Keratinocyte (primary cell): ENCODE results near the gene CUX1. TPM values are rescaled to one million over a fixed set of nuclear protein-coding genes. Genes with fewer than 3 reads are reported as not detected.

Experiments
- DNase-seq: peaks from one replicate; pipeline ENCODE4 v3.0.0-alpha.2; 2011; ENCODE audit warnings: low read depth, missing footprints, low spot score
- FAIRE-seq: peaks from 2 replicates; lab custom pipeline; 2011; peaks lifted over from hg19 to GRCh38; lab: Jason Lieb, UNC
- H2AFZ ChIP-seq: 2 replicates; pipeline ENCODE4 v1.6.0; 2012; ENCODE audit warnings: low read length, control low read depth, inconsistent platforms; ENCODE audit not compliant: control insufficient read depth
- H3K27ac ChIP-seq: 2 replicates; pipeline ENCODE4 v1.5.1; 2011; ENCODE audit warnings: low read length; ENCODE audit not compliant: control insufficient read depth, insufficient read depth
- H3K27me3 ChIP-seq: 3 replicates; pipeline ENCODE4 v1.6.0; 2011; ENCODE audit warnings: low read length; ENCODE audit not compliant: control insufficient read depth, insufficient read depth; ENCODE audit errors: extremely low read depth
- H3K36me3 ChIP-seq, 2 experiments: 2 replicates in 1 of 2; 3 replicates in 1 of 2; pipeline ENCODE4 v1.5.1; 2011; ENCODE audit warnings: low read length in 2 of 2, mild to moderate bottlenecking in 1 of 2; ENCODE audit not compliant: control insufficient read depth in 2 of 2, insufficient read depth in 2 of 2; ENCODE audit errors: extremely low read depth in 1 of 2
- H3K4me1 ChIP-seq: 3 replicates; pipeline ENCODE4 v1.5.1; 2011; ENCODE audit warnings: low read length; ENCODE audit not compliant: control insufficient read depth, insufficient read depth; ENCODE audit errors: extremely low read depth
- H3K4me2 ChIP-seq: 3 replicates; pipeline ENCODE4 v1.6.0; 2011; ENCODE audit warnings: low read depth, low read length; ENCODE audit not compliant: control insufficient read depth, insufficient read depth; ENCODE audit errors: extremely low read depth
- H3K4me3 ChIP-seq, 3 experiments: fragments of 200-600 bp in 1 of 3; sonication (generic) in 1 of 3; 2 replicates in 2 of 3; 3 replicates in 1 of 3; pipeline ENCODE4 v1.5.1; 2011 to 2016; ENCODE audit warnings: low read length in 3 of 3, mild to moderate bottlenecking in 3 of 3, control low read depth in 2 of 3, inconsistent platforms in 1 of 3, low read depth in 1 of 3, mixed read lengths in 1 of 3, mixed run types in 1 of 3, moderate library complexity in 1 of 3; ENCODE audit not compliant: control insufficient read depth in 2 of 3, insufficient read depth in 2 of 3; ENCODE audit errors: extremely low read depth in 1 of 3
- H3K79me2 ChIP-seq: 2 replicates; pipeline ENCODE4 v1.6.0; 2012; ENCODE audit warnings: low read length; ENCODE audit not compliant: control insufficient read depth, insufficient read depth
- H3K9ac ChIP-seq: 3 replicates; pipeline ENCODE4 v1.6.0; 2011; ENCODE audit warnings: low read length; ENCODE audit not compliant: control insufficient read depth, insufficient read depth; ENCODE audit errors: extremely low read depth
- H3K9me1 ChIP-seq: 3 replicates; pipeline ENCODE4 v1.6.0; 2011; ENCODE audit warnings: low read length; ENCODE audit not compliant: control insufficient read depth, insufficient read depth; ENCODE audit errors: extremely low read depth
- H3K9me3 ChIP-seq: 2 replicates; pipeline ENCODE4 v1.5.1; 2012; ENCODE audit warnings: low read depth, low read length; ENCODE audit not compliant: control insufficient read depth
- H4K20me1 ChIP-seq: 3 replicates; pipeline ENCODE4 v1.6.0; 2011; ENCODE audit warnings: low read length; ENCODE audit not compliant: control insufficient read depth, insufficient read depth; ENCODE audit errors: extremely low read depth
- CTCF ChIP-seq, 3 experiments: IDR thresholded peaks in 1 of 3; conservative IDR thresholded peaks in 1 of 3; optimal IDR thresholded peaks in 1 of 3; 2 replicates in 2 of 3; 3 replicates in 1 of 3; pipeline versions ENCODE3 to v1.5.1; 2011; ENCODE audit warnings: low read length in 3 of 3, mild to moderate bottlenecking in 3 of 3, moderate library complexity in 2 of 3, control low read depth in 1 of 3, inconsistent platforms in 1 of 3; ENCODE audit not compliant: insufficient read depth in 2 of 3; ENCODE audit errors: extremely low read depth in 1 of 3
- EZH2 ChIP-seq: IDR thresholded peaks from one replicate; pipeline ENCODE4 v1.6.1; 2012; ENCODE audit warnings: inconsistent platforms, mild to moderate bottlenecking, low read length, moderate library complexity
- dilution Hi-C: fragments of 300-500 bp; cut with MboI; formaldehyde crosslinking; loops from one replicate; pipeline ENCODE4 v1.7.0; 2020; ENCODE audit warnings: low sequenced_read_pairs; ENCODE audit not compliant: extremely low pct_ligation_motif_present
- polyA plus RNA-seq, 5 experiments: library from polyadenylated mRNA; depleted of rRNA in 3 of 5; stranded (reverse) in 3 of 5; stranded (forward) in 1 of 5; unstranded in 1 of 5; fragments of >200 nt; gene quantifications; 1 replicate in 1 of 5; 2 replicates in 3 of 5; 3 replicates in 1 of 5; pipeline versions ENCODE4 v1.2.1 to v1.2.3, GENCODE V29; 2011 to 2012; ENCODE audit warnings: missing spikeins in 2 of 5, low read depth in 1 of 5, low replicate concordance in 1 of 5

The CUX1 gene
- polyA plus RNA-seq, 1 donor (not counting 4 experiments of a cell fraction or from before 2014, with no cell fraction given) = 18.3 TPM

- Histone ChIP-seq H3K27me3 (peaks cover 12% of the 10 kb centered on the region), H3K4me2 (no peak overlapping the region), H4K20me1 (no peaks in the 10 kb centered on the region), H3K79me2 (no peaks in the 10 kb centered on the region), H2AFZ (no peak overlapping the region), H3K4me3 (no peak overlapping the region), H3K36me3 (no peaks in the 10 kb centered on the region), H3K9me3 (no peaks in the 10 kb centered on the region), H3K4me1 (peaks cover 3% of the 10 kb centered on the region), H3K9ac (no peak overlapping the region), H3K27ac (no peak overlapping the region), H3K9me1 (no peaks in the 10 kb centered on the region)
- FAIRE-seq = no peak
- dilution Hi-C loops = no loop called here
- no peak for DNase-seq
- no peak for TF ChIP-seq CTCF (optimal IDR thresholded peaks at IDR 0.05 in 1 of 3, IDR thresholded peaks at IDR 0.05 in 1 of 3, conservative IDR thresholded peaks at IDR 0.05 in 1 of 3; ENCODE audit: extremely low read depth in 1 of 3, insufficient read depth in 2 of 3, low read length in 3 of 3)
- TF ChIP-seq EZH2 = no peak
Measured at GRCh38 chr7:102284399-102284798, 467.0 kb downstream of the CUX1 start.

DNA sequence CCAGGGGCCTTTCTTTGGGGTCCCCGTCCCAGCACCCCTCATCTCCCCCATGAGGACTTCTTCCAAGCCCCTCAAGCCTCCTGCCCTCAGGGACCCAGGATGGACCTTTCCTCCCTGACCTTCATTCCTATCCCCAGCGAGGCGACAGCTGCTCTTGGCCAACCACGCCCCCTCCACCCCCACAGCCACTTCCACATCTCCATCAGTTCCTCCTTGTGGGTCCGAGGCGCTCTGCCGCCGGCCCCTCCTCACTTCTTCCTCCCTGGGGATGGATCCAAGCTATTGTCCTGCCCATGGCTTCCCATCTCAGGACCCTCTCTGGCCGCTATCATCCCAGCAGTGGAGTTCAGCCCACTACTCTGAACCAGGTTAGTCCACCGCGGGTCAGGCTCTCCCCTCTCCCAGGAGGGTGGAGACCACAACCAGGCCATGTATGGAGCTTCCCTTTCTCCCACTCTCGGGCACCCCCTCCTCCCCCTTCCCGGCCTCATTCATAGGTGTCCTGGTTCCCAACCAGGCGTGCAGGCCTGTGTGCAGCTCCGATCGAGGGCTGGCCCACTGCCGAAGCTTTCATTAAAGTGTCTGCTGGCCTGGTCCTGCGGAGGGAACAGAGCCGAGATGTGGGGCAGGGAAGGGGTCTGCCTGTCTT is 467.6 kb downstream of the CUX1 start:
- Histone ChIP-seq H3K4me2 (no peak overlapping the region), H3K9ac (no peak overlapping the region), H3K27ac (no peak overlapping the region)

More for the DNA sequence above, 467.6 kb downstream of the CUX1 start:
- Histone ChIP-seq H3K27me3 (peaks cover 12% of the 10 kb centered on the region), H3K4me3 (no peak overlapping the region), H3K36me3 (no peaks in the 10 kb centered on the region), H4K20me1 (no peaks in the 10 kb centered on the region), H3K9me1 (no peaks in the 10 kb centered on the region), H2AFZ (no peak overlapping the region), H3K9me3 (no peaks in the 10 kb centered on the region), H3K79me2 (no peaks in the 10 kb centered on the region), H3K4me1 (peaks cover 3% of the 10 kb centered on the region)
- no peak for TF ChIP-seq CTCF (optimal IDR thresholded peaks at IDR 0.05 in 1 of 3, IDR thresholded peaks at IDR 0.05 in 1 of 3, conservative IDR thresholded peaks at IDR 0.05 in 1 of 3; ENCODE audit: extremely low read depth in 1 of 3, insufficient read depth in 2 of 3, low read length in 3 of 3)
- no peak for TF ChIP-seq EZH2
- dilution Hi-C loops = no loop called here
- no peak for DNase-seq
- FAIRE-seq = no peak
